Measurements from ENCODE around the gene PIF1.

Gene PIF1, protein sequence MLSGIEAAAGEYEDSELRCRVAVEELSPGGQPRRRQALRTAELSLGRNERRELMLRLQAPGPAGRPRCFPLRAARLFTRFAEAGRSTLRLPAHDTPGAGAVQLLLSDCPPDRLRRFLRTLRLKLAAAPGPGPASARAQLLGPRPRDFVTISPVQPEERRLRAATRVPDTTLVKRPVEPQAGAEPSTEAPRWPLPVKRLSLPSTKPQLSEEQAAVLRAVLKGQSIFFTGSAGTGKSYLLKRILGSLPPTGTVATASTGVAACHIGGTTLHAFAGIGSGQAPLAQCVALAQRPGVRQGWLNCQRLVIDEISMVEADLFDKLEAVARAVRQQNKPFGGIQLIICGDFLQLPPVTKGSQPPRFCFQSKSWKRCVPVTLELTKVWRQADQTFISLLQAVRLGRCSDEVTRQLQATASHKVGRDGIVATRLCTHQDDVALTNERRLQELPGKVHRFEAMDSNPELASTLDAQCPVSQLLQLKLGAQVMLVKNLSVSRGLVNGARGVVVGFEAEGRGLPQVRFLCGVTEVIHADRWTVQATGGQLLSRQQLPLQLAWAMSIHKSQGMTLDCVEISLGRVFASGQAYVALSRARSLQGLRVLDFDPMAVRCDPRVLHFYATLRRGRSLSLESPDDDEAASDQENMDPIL

DNA sequence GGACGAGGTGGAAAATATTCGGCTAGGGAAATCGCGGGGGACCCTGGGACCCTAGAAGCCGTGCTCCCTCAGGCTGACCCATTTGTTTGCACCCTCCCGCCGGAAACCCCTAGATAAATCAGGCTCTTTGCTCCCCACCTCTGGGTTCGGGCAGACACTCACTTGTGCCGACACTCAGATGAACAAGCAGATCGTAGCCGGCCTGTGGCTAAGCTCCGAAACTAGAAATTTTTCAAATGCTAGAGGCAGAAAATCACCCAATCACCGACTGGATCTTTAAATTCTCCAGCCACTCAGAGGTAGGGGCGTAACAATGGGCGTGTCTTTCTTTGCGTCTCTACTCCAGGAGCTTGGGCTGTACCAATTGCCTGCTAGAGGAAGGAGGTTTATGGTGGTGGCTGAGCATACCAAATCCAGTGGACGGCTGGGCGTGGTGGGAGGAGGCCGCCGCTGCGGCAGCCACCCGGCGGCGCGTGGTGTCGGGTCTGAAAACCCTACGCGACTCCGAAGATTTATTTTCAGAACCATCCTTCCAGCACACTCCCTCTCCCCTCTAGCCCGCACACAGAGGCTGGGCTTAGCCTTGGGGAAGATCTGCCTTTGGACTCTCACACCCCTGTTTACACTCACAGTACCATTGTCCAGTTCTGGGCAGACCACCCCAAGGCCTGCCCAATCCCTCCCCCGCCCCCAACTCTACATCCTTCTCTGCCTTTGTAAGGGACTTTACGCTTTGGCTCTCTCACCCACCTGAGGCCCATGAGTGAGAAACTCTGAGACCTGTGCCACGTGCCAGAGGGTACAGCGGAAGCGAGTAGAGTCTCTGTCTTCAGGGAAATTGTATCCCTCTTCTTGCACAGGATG, at the start of gene PIF1:
Gene PIF1 (minus strand): TSS at position 217 of the 864 bp plus-strand sequence. CDS start 1,312 bp downstream, outside the sequence.
- DNase-seq: peak; percentile 94

DNA sequence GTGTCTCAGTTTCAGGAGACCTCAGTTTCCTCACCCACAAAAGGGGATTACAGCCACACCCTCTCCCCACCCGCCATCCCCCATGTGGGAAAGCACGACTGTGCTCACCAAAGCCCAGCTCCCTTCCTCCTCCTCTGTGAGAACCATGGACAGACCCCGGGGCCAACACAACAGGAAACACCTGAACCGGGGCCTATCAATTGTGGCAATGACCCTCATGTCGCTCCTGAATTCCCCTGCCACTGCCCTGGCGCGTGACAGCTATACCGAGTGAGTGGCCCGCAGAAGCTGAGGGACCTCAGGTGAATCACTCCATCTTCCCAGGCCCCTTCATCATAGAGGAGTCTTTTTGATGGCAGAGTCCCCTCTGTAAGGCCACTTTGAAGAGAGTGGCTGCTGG, 44.9 kb upstream of the PIF1 start:
- DNase-seq: no peak

DNA sequence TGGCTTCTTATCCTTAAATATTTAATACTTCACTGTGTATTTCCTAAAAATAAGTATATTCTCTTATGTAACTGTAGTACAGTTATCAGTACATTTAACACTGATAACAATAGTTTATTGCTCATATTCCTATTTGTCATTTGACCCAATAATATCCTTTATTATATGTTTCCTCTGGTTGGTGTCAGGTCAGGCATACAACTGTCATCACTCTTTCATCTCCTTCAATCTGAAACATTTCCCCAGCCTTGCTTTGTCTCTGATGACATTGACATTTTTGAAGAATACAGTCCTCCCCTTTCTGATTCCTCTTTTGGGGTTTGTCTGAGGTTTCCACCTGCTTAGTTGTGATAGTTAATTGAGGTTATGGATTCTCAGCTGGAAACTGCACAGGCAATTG, 44.1 kb upstream of the PIF1 start:
- no peak for DNase-seq

DNA sequence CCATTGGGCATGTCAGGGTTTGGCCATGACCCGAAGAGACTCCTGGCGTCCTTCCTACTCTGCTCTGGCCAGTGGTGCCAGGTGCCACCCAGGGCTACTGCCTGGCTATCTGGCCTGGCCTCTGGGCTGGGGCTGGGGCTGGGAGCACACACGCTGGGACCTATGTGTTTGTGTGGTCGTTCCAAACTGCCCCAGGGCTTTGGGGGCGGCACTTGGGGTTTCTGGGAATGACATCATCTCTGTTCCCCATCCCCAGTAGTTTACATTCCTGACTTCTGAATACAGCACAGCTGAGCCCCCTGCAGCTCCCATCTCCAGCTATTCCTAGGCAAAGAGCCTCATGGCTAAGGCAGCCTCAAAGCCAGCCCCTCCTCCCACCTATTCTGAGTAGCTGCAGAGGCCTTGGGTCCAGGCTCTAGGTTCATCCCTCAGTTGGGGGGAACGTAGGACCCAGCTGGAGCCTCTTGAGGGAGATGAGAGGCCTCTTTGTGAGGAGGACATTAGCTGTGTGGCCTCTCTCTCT, 40.6 kb upstream of the PIF1 start:
- DNase-seq: no peak

DNA sequence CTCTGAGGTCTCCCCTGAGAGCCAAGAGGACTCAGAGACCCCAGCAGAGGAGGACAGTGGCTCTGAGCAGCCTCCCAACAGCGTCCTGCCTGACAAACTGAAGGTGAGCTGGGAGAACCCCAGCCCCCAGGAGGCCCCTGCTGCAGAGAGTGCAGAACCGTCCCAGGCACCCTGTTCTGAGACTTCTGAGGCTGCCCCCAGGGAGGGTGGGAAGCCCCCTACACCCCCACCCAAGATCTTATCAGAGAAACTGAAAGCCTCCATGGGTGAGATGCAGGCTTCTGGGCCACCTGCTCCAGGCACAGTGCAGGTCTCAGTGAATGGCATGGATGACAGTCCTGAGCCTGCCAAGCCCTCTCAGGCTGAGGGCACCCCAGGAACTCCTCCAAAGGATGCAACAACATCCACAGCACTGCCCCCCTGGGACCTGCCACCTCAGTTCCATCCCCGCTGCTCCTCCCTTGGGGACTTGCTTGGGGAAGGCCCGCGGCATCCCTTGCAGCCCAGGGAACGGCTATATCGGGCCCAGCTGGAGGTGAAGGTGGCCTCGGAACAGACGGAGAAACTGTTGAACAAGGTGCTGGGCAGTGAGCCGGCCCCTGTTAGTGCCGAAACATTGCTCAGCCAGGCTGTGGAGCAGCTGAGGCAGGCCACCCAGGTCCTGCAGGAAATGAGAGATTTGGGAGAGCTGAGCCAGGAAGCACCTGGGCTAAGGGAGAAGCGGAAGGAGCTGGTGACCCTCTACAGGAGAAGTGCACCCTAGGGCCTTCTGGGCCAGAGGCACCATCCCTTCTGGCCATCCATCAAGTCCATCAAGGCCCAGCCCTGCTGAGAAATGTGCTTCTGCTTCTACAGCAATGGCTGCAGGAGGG, 39.9 kb upstream of the PIF1 start:
- no peak for DNase-seq

DNA sequence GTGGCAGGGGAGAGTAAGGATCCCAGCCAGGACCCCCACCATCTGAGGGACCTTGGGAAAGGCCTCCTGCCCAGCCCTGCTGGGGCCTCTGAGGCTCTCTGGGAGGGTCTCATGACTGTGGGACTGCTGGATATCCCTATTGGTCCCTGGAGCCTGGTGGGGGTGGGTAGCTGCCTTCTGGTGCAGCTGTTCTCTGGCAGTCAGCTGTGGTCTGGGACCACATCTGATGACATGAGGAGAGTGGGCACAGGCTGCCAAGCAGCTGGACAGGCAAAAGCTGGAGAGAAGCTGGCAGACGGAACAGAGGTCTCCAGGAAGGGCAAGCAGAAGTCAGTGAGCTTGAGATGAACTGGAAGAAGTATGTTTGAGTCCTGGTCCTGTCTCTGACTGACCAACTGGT, 38.6 kb upstream of the PIF1 start:
- no peak for DNase-seq

DNA sequence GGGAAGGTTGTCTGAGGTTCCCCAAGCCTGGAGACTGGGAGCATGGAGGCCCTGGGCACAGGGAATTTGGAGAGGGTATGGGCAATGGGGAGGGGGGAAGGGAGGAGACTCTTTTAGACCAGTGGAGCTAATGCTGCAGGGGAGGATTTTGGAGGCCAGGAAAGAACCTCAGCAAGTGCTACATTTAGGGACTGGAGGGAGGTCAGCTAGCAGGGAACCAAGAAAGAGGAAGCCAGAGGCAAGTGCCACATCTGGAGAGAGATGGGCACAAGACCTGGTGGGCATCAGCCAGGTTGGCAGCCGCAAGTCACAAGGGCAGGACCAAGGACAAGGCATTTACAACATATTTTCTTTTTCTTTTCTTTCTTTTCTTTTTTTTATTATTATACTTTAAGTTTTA, 37.0 kb upstream of the PIF1 start:
- no peak for DNase-seq

DNA sequence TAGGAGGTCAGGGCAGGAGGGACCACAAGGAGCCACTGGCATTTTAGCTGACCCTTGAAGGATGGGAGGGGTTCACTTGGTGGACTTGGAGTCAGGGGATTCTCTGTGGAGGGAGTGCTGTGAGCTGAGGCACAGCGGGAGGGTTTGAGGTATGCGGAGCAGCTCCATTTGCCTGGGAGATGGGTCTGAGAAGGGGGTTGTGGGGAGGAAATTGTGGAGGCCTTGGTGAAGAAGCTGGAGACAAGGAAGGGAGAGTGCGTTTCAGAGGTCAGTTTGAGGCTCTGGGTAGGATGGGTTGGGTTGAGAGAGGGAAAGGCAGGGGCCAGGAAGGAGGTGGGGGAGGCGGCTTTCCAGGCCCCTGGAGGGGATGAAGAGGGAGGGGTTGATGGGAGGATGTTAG, 36.5 kb upstream of the PIF1 start:
- DNase-seq: no peak

DNA sequence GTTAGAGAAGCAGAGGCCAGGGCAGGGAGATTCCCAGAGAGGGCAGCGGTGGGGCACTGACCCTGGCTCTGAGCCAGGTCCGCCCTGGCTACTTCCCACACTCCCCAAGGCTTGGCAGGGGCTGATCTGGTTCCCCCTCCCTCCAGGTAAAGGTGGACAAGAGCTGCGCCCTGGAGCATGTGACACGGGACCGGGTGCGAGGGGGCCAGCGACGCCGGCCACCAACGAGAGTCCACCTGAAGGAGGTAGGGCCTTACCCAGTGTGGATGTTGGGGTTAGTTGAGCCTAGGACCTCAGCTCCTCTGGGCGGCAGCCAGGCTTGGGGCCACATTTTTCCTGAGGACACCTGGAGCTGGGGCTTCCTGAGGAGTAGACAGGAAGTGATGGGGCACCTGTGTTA, 35.9 kb upstream of the PIF1 start:
- no peak for DNase-seq

DNA sequence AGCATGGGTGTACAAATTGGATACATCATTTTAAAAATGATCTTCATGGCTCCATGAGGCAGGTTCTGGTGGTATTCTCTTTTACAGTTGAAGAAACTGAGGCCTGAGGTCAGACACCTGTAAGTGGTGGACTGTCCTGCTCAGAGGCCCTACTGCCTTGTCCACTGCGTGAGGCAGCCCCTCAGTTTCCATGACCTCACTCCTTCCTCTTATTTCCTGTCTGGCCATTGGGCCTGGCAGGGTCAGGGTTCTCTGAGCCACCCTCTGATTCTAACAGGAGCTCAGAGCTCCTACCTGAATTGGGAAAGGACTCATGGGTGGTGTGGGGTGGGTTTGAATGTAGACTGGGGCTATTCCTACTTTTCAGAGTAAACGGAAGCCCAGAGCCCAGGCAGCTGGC, 33.8 kb upstream of the PIF1 start:
- DNase-seq: no peak

DNA sequence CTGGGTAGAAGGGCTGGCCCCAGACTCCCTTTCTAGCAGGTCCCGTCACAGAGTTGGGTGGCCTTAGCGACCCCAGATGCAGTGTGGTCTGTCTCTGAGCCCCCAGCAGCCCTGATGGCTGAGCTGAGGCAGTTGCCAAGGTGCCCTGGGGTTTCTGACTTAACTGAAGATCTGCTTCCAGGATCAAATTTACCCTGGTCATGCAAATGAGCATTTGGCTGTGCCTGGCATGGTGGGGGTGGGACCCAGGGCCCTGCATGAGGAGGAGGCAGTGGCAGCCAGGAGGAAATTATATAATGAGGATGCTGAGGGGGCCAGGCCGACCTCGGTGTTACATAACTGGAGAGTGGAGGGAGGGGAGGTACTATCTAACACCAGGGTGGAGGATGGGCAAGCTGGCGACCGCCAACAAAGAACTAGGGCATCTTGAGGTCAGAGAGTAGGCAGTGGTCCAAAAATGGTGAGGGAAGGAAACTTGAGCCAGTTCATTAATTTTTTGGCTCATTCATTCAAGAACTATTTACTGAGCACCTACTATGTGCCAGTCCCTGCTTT, 32.7 kb upstream of the PIF1 start:
- DNase-seq: peak in 1 of 2 experiments; percentile 75

DNA sequence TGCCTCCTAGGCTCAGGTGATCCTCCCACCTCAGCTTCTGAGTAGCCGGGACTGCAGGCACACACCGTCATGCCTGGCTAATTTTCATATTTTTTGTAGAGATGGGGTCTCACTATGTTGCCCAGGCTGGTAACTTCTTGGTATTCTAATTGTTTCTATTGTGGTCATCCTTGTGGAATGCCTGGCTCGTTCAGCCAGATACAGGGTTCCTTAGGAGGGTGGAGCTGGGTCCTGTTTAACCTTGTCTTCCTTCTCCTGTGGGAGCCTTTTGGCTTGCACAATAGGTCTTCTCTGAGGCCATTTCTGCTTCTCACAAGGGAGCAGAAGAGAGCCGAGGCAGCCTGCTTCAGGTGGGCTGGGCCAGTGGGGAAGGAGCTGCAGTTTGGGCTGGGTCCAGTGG, 32.0 kb upstream of the PIF1 start:
- no peak for DNase-seq

DNA sequence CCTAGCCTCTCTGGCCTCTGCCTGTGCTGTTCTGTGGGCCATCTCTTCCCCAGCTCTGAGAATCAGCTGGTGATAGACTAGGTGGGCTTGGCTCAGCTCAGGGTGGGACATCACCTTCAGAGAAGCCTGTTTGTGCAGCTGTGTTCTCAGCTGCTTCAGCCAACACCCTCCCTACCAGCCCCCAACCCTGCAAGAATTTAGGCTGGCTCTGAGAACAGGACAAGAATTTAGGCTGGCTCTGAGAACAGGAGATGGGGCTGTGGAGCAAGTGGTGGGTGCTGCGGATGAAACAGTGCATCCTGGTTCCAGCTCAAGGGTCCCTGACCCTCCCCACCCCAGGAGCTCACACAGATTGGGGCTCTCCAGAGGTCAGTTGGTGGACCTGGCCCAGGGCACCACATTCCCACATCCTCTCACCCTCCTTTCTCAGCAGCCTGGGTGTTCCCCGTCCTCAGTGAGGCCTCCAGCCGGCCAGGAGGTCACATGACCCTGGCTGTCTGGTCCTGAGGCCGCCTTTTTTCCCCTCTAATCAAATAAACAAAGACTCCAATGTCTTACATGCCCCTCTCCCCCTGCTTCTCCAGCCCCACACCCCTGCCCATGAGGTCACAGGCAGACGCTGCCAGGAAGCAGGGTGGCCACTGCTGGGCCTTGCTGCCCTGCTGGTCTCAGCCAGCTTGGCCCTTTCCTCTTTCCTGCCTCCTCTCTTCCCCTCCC, 31.1 kb upstream of the PIF1 start:
- DNase-seq: no peak

DNA sequence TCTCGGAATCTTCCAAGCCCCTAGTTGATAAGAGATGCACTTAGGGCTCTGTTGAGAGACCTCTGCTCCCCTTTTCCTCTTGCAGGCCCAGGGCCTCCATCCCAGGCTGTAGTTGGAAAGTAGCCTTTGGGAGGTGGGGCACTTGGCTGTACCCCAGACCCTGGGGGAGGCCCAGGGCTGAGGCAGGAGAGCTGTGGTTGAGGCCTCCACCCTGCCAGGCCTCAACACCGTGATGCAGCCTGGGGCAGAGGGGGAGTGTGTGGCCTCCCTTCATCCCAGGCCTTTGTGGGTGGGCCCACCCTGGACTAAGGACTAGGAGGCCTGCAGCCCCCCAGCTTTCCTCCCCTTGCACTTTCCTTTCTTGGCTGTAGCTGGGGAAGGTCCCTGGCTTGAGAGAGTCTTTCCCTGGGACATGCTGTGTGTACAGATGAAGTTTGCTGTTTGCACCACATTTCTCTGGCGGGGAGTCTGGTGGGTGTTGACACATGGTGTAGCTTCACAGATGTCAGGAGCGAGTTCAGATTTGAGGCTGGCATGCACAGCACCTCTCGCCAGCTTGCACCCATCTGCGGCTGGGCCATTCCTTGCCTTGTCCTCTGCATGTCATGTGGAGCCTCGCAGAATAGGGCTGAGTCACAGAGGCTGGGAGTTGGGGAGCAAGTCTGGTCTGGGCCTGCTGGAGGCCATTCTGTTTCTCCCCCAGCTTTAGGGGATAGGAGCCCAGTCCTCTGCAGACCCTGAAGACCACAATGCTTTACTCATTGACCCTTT, 29.9 kb upstream of the PIF1 start:
- peak; percentile 31 to 88 for DNase-seq

DNA sequence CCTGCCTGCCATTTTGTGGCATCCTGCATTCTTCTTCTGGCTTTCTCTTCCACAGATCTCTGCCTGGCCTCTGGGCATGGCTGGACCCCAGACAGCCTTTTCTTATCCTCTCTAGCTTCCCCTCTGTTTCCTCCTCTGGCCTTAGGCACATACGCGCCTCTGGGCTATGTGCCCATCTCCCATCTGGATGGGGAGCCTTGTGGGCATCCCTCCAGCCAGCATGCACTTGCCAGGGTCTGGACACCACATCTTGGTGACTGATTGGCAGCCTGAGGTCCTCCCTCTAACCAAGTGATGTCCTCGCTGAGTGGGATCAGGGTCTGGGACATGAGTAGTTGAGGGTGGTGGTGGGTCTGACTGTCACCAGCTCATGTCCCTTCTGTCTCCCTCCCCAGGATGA, 29.1 kb upstream of the PIF1 start:
- DNase-seq: peak in 1 of 2 experiments; percentile 82

DNA sequence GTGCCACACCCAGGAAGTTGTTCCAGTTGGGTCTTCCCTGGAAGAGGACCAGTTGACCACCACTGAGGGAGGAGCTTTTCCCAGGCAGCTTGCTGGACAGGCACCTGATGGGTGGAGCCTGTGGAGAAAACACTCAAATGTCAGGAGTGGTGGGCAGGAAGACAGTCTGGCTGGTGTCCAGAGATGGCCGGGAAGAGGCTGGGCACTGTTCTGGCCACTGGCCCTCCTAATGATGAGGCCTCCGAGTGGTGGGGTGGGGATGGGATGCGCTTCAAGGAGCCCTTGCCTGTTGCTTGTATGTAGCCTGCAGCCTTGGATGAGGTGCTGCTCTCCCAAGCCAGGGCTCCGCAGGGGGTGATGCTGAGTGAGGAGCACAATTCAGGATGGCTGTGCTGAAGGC, 28.6 kb upstream of the PIF1 start:
- peak in 1 of 2 experiments; percentile 61 for DNase-seq

DNA sequence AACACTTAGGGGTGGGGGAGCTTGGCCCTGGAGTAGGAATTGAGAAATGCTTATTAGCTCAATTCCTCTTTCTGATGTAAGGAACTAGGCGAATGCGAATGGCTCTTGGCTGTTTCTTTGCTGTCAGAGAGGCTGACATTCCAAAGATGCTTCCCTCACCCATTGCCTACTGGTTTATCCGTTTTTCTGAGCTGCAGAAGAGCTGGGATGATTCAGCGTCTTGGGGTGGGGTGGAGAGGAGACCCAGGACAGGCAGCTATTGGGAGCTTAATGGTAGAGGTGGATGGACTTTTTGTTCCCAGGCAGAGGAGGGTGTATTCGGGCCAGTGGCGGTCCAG, 26.0 kb upstream of the PIF1 start:
- no peak for DNase-seq

DNA sequence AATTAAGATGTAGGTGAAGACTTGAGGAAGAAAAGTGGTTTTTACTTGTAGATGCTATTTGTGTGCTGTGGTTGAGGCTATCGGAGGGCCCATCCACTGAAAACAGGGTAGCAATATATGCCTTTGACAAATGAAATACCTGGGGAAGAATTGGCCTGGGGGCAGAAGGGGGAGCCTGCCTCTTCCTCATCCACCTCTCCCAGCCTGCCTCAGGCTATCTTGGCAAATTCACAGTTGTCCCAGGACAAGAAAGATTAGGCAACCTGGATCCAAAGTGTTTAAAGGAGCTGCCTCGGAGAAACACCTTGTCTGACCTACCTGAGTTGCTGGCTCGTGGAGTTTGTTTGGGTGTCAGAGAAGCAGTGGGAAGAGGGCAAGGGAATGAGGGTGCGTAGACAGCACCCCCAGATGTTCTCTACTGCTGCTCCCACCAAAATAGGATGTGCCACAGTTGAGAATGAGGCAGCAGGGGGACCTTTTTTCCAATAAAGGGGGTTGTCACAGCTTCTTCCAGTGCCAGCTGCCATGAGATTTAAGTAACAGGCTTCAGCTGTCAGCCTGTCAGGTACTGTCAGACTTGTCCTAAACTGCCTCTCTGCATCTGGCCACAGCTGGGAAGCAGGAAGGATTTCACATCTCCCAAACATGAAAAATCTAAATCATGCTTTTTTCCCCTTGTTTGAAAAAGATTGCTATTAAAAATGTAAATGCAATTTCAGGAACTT, 25.5 kb upstream of the PIF1 start:
- no peak for DNase-seq

DNA sequence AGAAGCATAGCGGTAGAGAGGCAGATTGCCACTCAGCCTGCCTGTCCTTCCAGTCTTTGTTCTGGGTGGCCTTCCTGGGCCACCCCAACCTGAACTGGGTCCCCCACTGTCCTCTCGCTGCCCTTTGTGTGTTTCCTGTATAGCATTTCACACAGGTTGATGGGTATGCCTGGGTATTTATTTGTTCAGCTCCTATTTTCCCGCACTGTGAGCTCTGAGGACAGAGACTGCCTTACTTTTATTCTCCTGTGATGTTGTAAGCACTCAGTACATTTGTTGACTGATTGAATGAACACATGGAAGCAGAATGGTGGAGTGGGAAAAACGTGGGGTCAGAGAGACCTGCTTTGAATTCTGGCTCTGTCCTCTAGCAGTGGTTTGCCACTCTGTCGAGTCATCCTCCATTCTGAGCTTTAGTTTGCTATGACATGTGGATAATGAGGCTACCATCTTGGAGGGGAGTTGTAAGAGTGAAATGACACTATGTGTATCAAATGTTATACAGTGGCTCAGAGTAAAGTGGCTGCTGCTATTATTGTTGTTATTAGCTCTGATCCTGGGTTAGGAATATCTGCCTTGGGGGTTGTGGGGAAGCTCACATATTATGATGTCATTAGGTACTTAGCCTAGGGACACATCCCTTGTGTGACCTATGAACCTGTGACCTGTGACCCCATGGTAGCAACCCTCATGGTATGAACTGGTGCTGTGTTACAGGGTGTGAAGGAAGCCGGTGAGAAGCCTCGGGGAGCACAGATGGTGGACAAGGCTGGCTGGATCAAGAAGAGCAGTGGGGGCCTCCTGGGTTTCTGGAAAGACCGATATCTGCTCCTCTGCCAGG, 22.6 kb upstream of the PIF1 start:
- no peak for DNase-seq

Data from NCI-H446 (cell line).